HepG2 (cell line): Measurements from ENCODE around the gene CCNG1. TPM values are rescaled to one million over a fixed set of nuclear protein-coding genes. Genes with fewer than 3 reads are reported as not detected.

Experiments used
- ATAC-seq: fragments of 200-7000 bp; cut with Tn5 transposase; 3 replicates; pipeline ENCODE4 v1.9.1; 2020; ENCODE audit warnings: mild to moderate bottlenecking, moderate library complexity
- BruUV-seq: library from RNA; stranded (reverse); fragments of 400-500 nt; replicated peaks from 2 replicates; lab custom pipeline; 2021; lab: Mats Ljungman, UMichigan
- CTCF ChIA-PET: fragments of 300-600 bp; formaldehyde crosslinking; extraction: SDS; loops from one replicate; lab custom pipeline; 2021; ENCODE audit warnings: low total read pairs, inconsistent platforms, low intra/inter-chr PET ratio; lab: Yijun Ruan, JAX
- POLR2A ChIA-PET: fragments of 350-600 bp; sonication (Branson Sonifier 250); formaldehyde crosslinking; loops from one replicate; lab custom pipeline; 2020; ENCODE audit warnings: antibody characterized with exemption, inconsistent platforms; lab: Yijun Ruan, JAX
- DNase-seq: peaks from one replicate; pipeline ENCODE4 v3.0.0-alpha.2; 2015; ENCODE audit warnings: low spot score
- FAIRE-seq: peaks from 3 replicates; lab custom pipeline; 2011; peaks lifted over from hg19 to GRCh38; lab: Jason Lieb, UNC
- H2AFZ ChIP-seq: one replicate; pipeline ENCODE4 v1.6.1; 2011; ENCODE audit warnings: low read length, inconsistent platforms
- H3K27ac ChIP-seq: fragments of 300-600 bp; 3 replicates; pipeline ENCODE4 v1.8.0; 2011; ENCODE audit warnings: mixed run types, mild to moderate bottlenecking, mixed read lengths, low read length, inconsistent platforms; ENCODE audit not compliant: insufficient read depth; ENCODE audit errors: extremely low read length
- H3K27me3 ChIP-seq, 2 experiments: fragments of 200-600 bp in 1 of 2; 2 replicates in 1 of 2; 3 replicates in 1 of 2; pipeline versions ENCODE4 v1.6.0 to v1.8.0; 2011; ENCODE audit warnings: low read length in 2 of 2, mild to moderate bottlenecking in 2 of 2, moderate library complexity in 2 of 2, inconsistent platforms in 1 of 2; ENCODE audit not compliant: insufficient read depth in 2 of 2, control insufficient read depth in 1 of 2
- H3K36me3 ChIP-seq, 2 experiments: fragments of 200-600 bp in 1 of 2; replicated peaks in 1 of 2; 2 replicates in 1 of 2; 3 replicates in 1 of 2; pipeline versions ENCODE4 v1.5.1 to v1.8.0; 2011; ENCODE audit warnings: low read length in 2 of 2, inconsistent platforms in 1 of 2; ENCODE audit not compliant: insufficient read depth in 2 of 2, control insufficient read depth in 1 of 2
- H3K4me1 ChIP-seq: 2 replicates; pipeline ENCODE4 v1.5.1; 2012; ENCODE audit warnings: low read length, inconsistent platforms; ENCODE audit not compliant: insufficient read depth
- H3K4me2 ChIP-seq: 2 replicates; pipeline ENCODE4 v1.6.0; 2011; ENCODE audit warnings: low read depth, low read length, inconsistent platforms
- H3K4me3 ChIP-seq, 3 experiments: fragments of 200-600 bp in 1 of 3; sonication (generic), shearing (Covaris generic) in 1 of 3; replicated peaks in 1 of 3; 2 replicates each; pipeline ENCODE4 v1.5.1; 2011 to 2016; ENCODE audit warnings: low read length in 3 of 3, inconsistent platforms in 2 of 3, low read depth in 2 of 3, mild to moderate bottlenecking in 2 of 3, control low read depth in 1 of 3, mixed read lengths in 1 of 3; ENCODE audit not compliant: insufficient read depth in 1 of 3
- H3K79me2 ChIP-seq: one replicate; pipeline ENCODE4 v1.6.1; 2011; ENCODE audit warnings: low read length, inconsistent platforms; ENCODE audit not compliant: insufficient read depth
- H3K9ac ChIP-seq: 2 replicates; pipeline ENCODE4 v1.6.0; 2011; ENCODE audit warnings: mild to moderate bottlenecking, low read depth, low read length, inconsistent platforms; ENCODE audit not compliant: insufficient read depth
- H3K9me3 ChIP-seq: 2 replicates; pipeline ENCODE4 v1.5.1; 2012; ENCODE audit warnings: mild to moderate bottlenecking, low read length
- H4K20me1 ChIP-seq: 2 replicates; pipeline ENCODE4 v1.6.0; 2011; ENCODE audit warnings: inconsistent platforms, mild to moderate bottlenecking, low read length, moderate library complexity; ENCODE audit not compliant: insufficient read depth
- HOXA3 ChIP-seq: sonication (generic); formaldehyde crosslinking; IDR thresholded peaks from 2 replicates; pipeline ENCODE4 v1.5.0; 2020; ENCODE audit warnings: missing genetic modification reagents
- KLF16 ChIP-seq, 2 experiments: sonication (generic) in 1 of 2; formaldehyde crosslinking in 1 of 2; IDR thresholded peaks; 2 replicates each; pipeline versions ENCODE4 v1.6.1 to v1.8.0; 2016 to 2023; ENCODE audit warnings: missing genetic modification reagents in 2 of 2, missing compliant biosample characterization in 1 of 2
- KLF6 ChIP-seq: IDR thresholded peaks from 2 replicates; pipeline ENCODE4 v1.8.0; 2016; ENCODE audit warnings: missing biosample characterization, missing genetic modification reagents
- MAF1 ChIP-seq: sonication (generic); formaldehyde crosslinking; IDR thresholded peaks from 2 replicates; pipeline ENCODE4 v1.5.0; 2020; ENCODE audit warnings: missing genetic modification reagents, borderline replicate concordance
- NR2F2 ChIP-seq: IDR thresholded peaks from 2 replicates; pipeline ENCODE4 v1.6.1; 2012; ENCODE audit warnings: low read depth, inconsistent platforms, borderline replicate concordance
- PPARG ChIP-seq: conservative IDR thresholded peaks from 2 replicates; pipeline ENCODE4 v1.6.1; 2016; ENCODE audit warnings: missing biosample characterization, missing genetic modification reagents
- SALL1 ChIP-seq: sonication (generic); formaldehyde crosslinking; IDR thresholded peaks from 2 replicates; pipeline ENCODE4 v1.8.0; 2022; ENCODE audit warnings: mild to moderate bottlenecking, missing genetic modification reagents
- TBP ChIP-seq: sonication (generic); formaldehyde crosslinking; IDR thresholded peaks from 2 replicates; pipeline ENCODE4 v1.5.0; 2020; ENCODE audit warnings: missing genetic modification reagents
- ZMAT5 ChIP-seq: sonication (generic); formaldehyde crosslinking; IDR thresholded peaks from 2 replicates; pipeline ENCODE4 v1.5.0; 2020; ENCODE audit warnings: mild to moderate bottlenecking, low read depth, missing genetic modification reagents, borderline replicate concordance
- ZNF138 ChIP-seq: sonication (generic); formaldehyde crosslinking; IDR thresholded peaks from 2 replicates; pipeline ENCODE4 v1.5.0; 2020; ENCODE audit warnings: mild to moderate bottlenecking, low read depth, missing genetic modification reagents
- ZNF282 ChIP-seq: fragments of 450-650 bp; IDR thresholded peaks from 2 replicates; pipeline ENCODE4 v1.6.1; 2018; ENCODE audit not compliant: partially characterized antibody
- ZNF530 ChIP-seq: sonication (generic); formaldehyde crosslinking; IDR thresholded peaks from 2 replicates; pipeline ENCODE4 v1.5.0; 2020; ENCODE audit warnings: low read depth, mild to moderate bottlenecking, missing genetic modification reagents
- ZNF552 ChIP-seq: sonication (generic); formaldehyde crosslinking; IDR thresholded peaks from 2 replicates; pipeline ENCODE4 v1.9.0; 2022; ENCODE audit warnings: missing genetic modification reagents, mild to moderate bottlenecking, borderline replicate concordance
- ZNF878 ChIP-seq: sonication (generic); formaldehyde crosslinking; IDR thresholded peaks from 2 replicates; pipeline ENCODE4 v1.8.1; 2023; ENCODE audit warnings: mild to moderate bottlenecking, missing genetic modification reagents, moderate library complexity
- WGBS: methylation state at CpG from one replicate; pipeline ENCODE4 v1.1.6; 2017; ENCODE audit warnings: low lambda C conversion rate; 5-methylcytosine and 5-hydroxymethylcytosine counted together
- in situ Hi-C: cut with HindIII; loops from 2 replicates; pipeline ENCODE4 v1.10.0; 2017; ENCODE audit warnings: low pct_unique_long_range_greater_than_20kb; ENCODE audit not compliant: extremely low pct_ligation_motif_present
- intact Hi-C: fragments of 100-400 bp; cut with micrococcal nuclease; formaldehyde crosslinking; loops from one replicate; pipeline ENCODE4 v1.10.0; 2022; ENCODE audit not compliant: unreplicated experiment
- polyA plus RNA-seq, 8 experiments: library from polyadenylated mRNA; depleted of rRNA in 3 of 8; stranded (reverse) in 7 of 8; unstranded in 1 of 8; fragments of >200 nt; fragmentation: Illumina TruSeq in 4 of 8; extraction: Trizol in 4 of 8; gene quantifications; 2 replicates each; pipeline versions ENCODE4 v1.2.1 to v1.2.3, GENCODE V29; 2011 to 2016; ENCODE audit warnings: low read depth in 4 of 8, missing spikeins in 1 of 8, mixed read lengths in 1 of 8; ENCODE audit not compliant: insufficient read depth in 1 of 8
- total RNA-seq, 5 experiments: library from RNA; depleted of rRNA; stranded (reverse); fragments of >200 nt; fragmentation: Illumina TruSeq; extraction: Trizol; gene quantifications; 2 replicates each; pipeline ENCODE4 v1.2.3, GENCODE V29; 2016; ENCODE audit warnings: low read depth in 1 of 5
- TF ChIP-seq, protein P1 (sequence below): IDR thresholded peaks from 2 replicates; pipeline ENCODE4 v1.6.1; 2016; ENCODE audit warnings: missing compliant biosample characterization, missing genetic modification reagents, borderline replicate concordance
- TF ChIP-seq, protein P2 (sequence below): sonication (generic); formaldehyde crosslinking; IDR thresholded peaks from 2 replicates; pipeline ENCODE4 v1.4.0; 2020; ENCODE audit warnings: missing genetic modification reagents

Gene CCNG1
- total and polyA plus RNA-seq, 2 of the 13 experiments (the other 11 are each of a cell fraction or from before 2014, with no cell fraction given): 181 to 353 TPM

DNA sequence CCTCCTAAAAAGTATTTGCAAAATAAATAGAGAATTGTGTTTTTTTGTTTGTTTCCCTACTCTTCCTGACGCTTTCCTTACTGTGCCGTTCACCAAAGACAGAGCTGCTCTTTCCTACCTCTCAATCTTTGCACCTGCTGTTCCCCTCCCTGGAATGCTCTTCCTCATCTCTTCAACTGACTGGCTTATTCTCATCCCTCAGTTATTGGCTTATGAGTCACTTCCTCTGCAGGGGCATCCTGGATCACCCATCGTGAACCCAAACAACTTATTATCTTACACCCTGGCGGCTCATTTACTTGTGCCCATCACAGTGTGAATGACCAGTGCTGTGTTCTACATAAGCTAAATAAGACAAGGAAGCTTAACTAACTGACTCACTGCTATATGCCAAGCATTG is 36.1 kb upstream of the CCNG1 start:
- Histone ChIP-seq H3K36me3 (no peaks in the 10 kb centered on the region), H3K27me3 (no peaks in the 10 kb centered on the region), H3K9ac (no peak overlapping the region), H3K4me2 (no peak overlapping the region), H3K27ac (no peak overlapping the region), H3K4me1 (no peaks in the 10 kb centered on the region), H4K20me1 (no peaks in the 10 kb centered on the region), H3K4me3 (no peak overlapping the region), H2AFZ (no peak overlapping the region), H3K79me2 (no peaks in the 10 kb centered on the region), H3K9me3 (no peaks in the 10 kb centered on the region)
- intact Hi-C loops: no loop called here
- ATAC-seq (no peak), FAIRE-seq (no peak), DNase-seq (no peak)
- no TSS peak for BruUV-seq
- TF ChIP-seq, protein P1, sequence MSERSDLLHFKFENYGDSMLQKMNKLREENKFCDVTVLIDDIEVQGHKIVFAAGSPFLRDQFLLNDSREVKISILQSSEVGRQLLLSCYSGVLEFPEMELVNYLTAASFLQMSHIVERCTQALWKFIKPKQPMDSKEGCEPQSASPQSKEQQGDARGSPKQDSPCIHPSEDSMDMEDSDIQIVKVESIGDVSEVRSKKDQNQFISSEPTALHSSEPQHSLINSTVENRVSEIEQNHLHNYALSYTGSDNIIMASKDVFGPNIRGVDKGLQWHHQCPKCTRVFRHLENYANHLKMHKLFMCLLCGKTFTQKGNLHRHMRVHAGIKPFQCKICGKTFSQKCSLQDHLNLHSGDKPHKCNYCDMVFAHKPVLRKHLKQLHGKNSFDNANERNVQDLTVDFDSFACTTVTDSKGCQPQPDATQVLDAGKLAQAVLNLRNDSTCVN (CRISPR knock-in tag): no peak
- TF ChIP-seq ZNF138 (CRISPR knock-in tag) (no peak), ZNF282 (no peak), MAF1 (CRISPR knock-in tag) (no peak), ZNF878 (no peak), KLF16 (CRISPR knock-in tag; IDR thresholded peaks at IDR 0.05) (no peak), PPARG (CRISPR knock-in tag) (no peak), ZNF530 (no peak)
- WGBS: 41% methylated on average over 4 of the region's 4 CpGs
- in situ Hi-C loops: loop anchor here (25.0 kb wide), 1 partner anchor 1864 kb away; the partner anchor contains the start of gene GABRB2
- ChIA-PET POLR2A (no interaction called here), CTCF (no interaction called here)

GRCh38 chr5:163402007-163402406 is 35.4 kb upstream of the CCNG1 start:
- intact Hi-C loops (no loop called here), in situ Hi-C loops (loop anchor here (25.0 kb wide), 1 partner anchor 1865 kb away; the partner anchor contains the start of gene GABRB2)
- POLR2A ChIA-PET: no interaction called here
- WGBS: 4% methylated on average over 2 of the region's 2 CpGs
- H3K9ac ChIP-seq: no peak overlapping the region
- DNase-seq (no peak), FAIRE-seq (no peak), ATAC-seq (no peak)
- CTCF ChIA-PET: no interaction called here
- no peaks in the 10 kb centered on the region for H3K36me3 ChIP-seq
- no peak overlapping the region for H2AFZ ChIP-seq
- H3K27ac ChIP-seq: no peak overlapping the region
- H3K4me2 ChIP-seq: no peak overlapping the region
- H3K9me3 ChIP-seq: no peaks in the 10 kb centered on the region
- no peaks in the 10 kb centered on the region for H3K27me3 ChIP-seq
- no peaks in the 10 kb centered on the region for H3K4me1 ChIP-seq
- H3K4me3 ChIP-seq: no peak overlapping the region
- H3K79me2 ChIP-seq: no peaks in the 10 kb centered on the region
- H4K20me1 ChIP-seq: no peaks in the 10 kb centered on the region
- no TSS peak for BruUV-seq
- no peak for TF ChIP-seq ZMAT5 (CRISPR knock-in tag)
- no peak for TF ChIP-seq SALL1 (CRISPR knock-in tag)
- no peak for TF ChIP-seq NR2F2
- no peak for TF ChIP-seq KLF6 (CRISPR knock-in tag)
- TF ChIP-seq, protein P2, sequence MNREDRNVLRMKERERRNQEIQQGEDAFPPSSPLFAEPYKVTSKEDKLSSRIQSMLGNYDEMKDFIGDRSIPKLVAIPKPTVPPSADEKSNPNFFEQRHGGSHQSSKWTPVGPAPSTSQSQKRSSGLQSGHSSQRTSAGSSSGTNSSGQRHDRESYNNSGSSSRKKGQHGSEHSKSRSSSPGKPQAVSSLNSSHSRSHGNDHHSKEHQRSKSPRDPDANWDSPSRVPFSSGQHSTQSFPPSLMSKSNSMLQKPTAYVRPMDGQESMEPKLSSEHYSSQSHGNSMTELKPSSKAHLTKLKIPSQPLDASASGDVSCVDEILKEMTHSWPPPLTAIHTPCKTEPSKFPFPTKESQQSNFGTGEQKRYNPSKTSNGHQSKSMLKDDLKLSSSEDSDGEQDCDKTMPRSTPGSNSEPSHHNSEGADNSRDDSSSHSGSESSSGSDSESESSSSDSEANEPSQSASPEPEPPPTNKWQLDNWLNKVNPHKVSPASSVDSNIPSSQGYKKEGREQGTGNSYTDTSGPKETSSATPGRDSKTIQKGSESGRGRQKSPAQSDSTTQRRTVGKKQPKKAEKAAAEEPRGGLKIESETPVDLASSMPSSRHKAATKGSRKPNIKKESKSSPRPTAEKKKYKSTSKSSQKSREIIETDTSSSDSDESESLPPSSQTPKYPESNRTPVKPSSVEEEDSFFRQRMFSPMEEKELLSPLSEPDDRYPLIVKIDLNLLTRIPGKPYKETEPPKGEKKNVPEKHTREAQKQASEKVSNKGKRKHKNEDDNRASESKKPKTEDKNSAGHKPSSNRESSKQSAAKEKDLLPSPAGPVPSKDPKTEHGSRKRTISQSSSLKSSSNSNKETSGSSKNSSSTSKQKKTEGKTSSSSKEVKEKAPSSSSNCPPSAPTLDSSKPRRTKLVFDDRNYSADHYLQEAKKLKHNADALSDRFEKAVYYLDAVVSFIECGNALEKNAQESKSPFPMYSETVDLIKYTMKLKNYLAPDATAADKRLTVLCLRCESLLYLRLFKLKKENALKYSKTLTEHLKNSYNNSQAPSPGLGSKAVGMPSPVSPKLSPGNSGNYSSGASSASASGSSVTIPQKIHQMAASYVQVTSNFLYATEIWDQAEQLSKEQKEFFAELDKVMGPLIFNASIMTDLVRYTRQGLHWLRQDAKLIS: no peak
- TF ChIP-seq HOXA3 (CRISPR knock-in tag): no peak
- no peak for TF ChIP-seq TBP (CRISPR knock-in tag)
- no peak for TF ChIP-seq ZNF552
